Hepatocyte (in vitro differentiated cells): ENCODE measurements around the gene CTNNA3.

Experiments used
- EZH2 ChIP-seq: fragments of 200-600 bp; sonication (generic); IDR thresholded peaks from 2 replicates; pipeline ENCODE4 v1.6.1; 2016; ENCODE audit warnings: antibody characterized with exemption, mild to moderate bottlenecking, borderline replicate concordance
- EZH2phosphoT487 ChIP-seq: fragments of 200-600 bp; sonication (generic); IDR thresholded peaks from one replicate; pipeline ENCODE4 v1.6.1; 2018; ENCODE audit warnings: antibody characterized with exemption, mild to moderate bottlenecking, low read depth, moderate library complexity; ENCODE audit not compliant: unreplicated experiment, severe bottlenecking
- TF ChIP-seq, protein P1 (sequence below): fragments of 200-600 bp; sonication (generic); IDR thresholded peaks from 2 replicates; pipeline ENCODE4 v1.5.1; 2016; ENCODE audit warnings: antibody characterized with exemption, mild to moderate bottlenecking; ENCODE audit not compliant: poor library complexity

DNA sequence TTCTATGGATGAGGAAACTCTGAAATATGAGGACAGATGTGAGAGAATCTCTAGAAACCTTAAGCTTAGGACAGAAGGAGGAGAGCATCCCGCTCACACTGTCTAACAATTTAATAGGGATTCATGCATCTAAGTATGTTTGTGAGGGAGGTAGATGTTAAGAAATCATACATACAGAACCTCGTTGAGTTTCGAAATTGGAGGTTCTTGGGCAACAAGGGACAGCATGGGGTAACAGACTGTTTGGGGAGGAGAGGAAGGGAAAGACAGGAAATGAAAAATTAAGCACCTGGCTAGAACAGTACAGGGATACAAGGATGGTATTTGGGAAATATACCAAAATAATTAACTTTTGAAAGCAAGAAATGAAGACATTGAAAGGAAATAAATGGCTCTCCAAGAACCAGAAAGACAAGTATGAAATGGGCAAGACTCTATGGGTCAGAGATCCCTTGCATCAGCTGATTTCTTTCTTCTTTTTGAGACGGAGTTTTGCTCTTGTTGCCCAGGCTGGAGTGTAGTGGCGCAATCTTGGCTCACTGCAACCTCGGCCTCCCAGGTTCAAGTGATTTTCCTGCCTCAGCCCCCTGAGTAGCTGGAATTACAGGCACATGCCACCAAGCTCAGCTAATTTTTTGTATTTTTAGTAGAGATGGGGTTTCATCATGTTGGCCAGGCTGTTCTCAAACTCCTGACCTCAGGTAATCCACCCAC is 207.9 kb downstream of the CTNNA3 start:
- TF ChIP-seq, protein P1, sequence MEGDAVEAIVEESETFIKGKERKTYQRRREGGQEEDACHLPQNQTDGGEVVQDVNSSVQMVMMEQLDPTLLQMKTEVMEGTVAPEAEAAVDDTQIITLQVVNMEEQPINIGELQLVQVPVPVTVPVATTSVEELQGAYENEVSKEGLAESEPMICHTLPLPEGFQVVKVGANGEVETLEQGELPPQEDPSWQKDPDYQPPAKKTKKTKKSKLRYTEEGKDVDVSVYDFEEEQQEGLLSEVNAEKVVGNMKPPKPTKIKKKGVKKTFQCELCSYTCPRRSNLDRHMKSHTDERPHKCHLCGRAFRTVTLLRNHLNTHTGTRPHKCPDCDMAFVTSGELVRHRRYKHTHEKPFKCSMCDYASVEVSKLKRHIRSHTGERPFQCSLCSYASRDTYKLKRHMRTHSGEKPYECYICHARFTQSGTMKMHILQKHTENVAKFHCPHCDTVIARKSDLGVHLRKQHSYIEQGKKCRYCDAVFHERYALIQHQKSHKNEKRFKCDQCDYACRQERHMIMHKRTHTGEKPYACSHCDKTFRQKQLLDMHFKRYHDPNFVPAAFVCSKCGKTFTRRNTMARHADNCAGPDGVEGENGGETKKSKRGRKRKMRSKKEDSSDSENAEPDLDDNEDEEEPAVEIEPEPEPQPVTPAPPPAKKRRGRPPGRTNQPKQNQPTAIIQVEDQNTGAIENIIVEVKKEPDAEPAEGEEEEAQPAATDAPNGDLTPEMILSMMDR: no peak
- TF ChIP-seq EZH2: no peak
- no peak for TF ChIP-seq EZH2phosphoT487
